ENCODE data around the gene EXOC7. TPM values are rescaled to one million over a fixed set of nuclear protein-coding genes. Genes with fewer than 3 reads are reported as not detected.

The EXOC7 gene
- total RNA-seq, 4 donors from 2014 or later: 69.3 to 107 (median 83.9) TPM

GRCh38 chr17:76120658-76121008 is 17.0 kb upstream of the EXOC7 start:
- H3K27me3 ChIP-seq: peaks cover 11% of the 10 kb centered on the region
- no peak for TF ChIP-seq POLR2AphosphoS5 (IDR thresholded peaks at IDR 0.05)
- no peak for TF ChIP-seq CTCF (IDR thresholded peaks at IDR 0.05)
- TF ChIP-seq POLR2A (IDR thresholded peaks at IDR 0.05): no peak
- TF ChIP-seq EP300 (IDR thresholded peaks at IDR 0.05): no peak
- H3K9me3 ChIP-seq: no peaks in the 10 kb centered on the region
- peaks cover 0 to 12% (median 5%) of the 10 kb centered on the region in 3 donors for H3K4me1 ChIP-seq
- no peaks in the 10 kb centered on the region for H3K36me3 ChIP-seq
- ATAC-seq: no peak
- WGBS, 2 donors (ENCODE audit: low coverage in 1 of 2): 79 to 96% methylated on average over 2 to 4 of the region's 5 CpGs
- no peak overlapping the region for H3K27ac ChIP-seq
- H3K4me3 ChIP-seq: no peak overlapping the region

GRCh38 chr17:76119409-76120371 is 16.1 kb upstream of the EXOC7 start:
- Histone ChIP-seq H3K27ac (no peak overlapping the region), H3K27me3 (peaks cover 8% of the 10 kb centered on the region), H3K36me3 (no peaks in the 10 kb centered on the region), H3K4me3 (no peak overlapping the region), H3K4me1 (peaks cover 0 to 12% (median 5%) of the 10 kb centered on the region in 3 donors), H3K9me3 (no peaks in the 10 kb centered on the region)
- ATAC-seq: no peak
- TF ChIP-seq POLR2A (IDR thresholded peaks at IDR 0.05) (no peak), CTCF (IDR thresholded peaks at IDR 0.05) (no peak), POLR2AphosphoS5 (IDR thresholded peaks at IDR 0.05) (no peak), EP300 (IDR thresholded peaks at IDR 0.05) (no peak)
- 85 to 86% methylated on average over 10 to 11 of the region's 19 CpGs for WGBS, 2 donors (ENCODE audit: low coverage in 1 of 2)

GRCh38 chr17:76115138-76115754 is 11.7 kb upstream of the EXOC7 start:
- WGBS, 2 donors (ENCODE audit: low coverage in 1 of 2): 78 to 83% methylated on average over 3 to 7 of the region's 7 CpGs
- H3K36me3 ChIP-seq: no peaks in the 10 kb centered on the region
- no peak for ATAC-seq
- H3K27me3 ChIP-seq: peaks cover 6% of the 10 kb centered on the region
- no peak overlapping the region for H3K27ac ChIP-seq
- TF ChIP-seq EP300 (IDR thresholded peaks at IDR 0.05): no peak
- TF ChIP-seq POLR2AphosphoS5 (IDR thresholded peaks at IDR 0.05): no peak
- no peak for TF ChIP-seq POLR2A (IDR thresholded peaks at IDR 0.05)
- no peak for TF ChIP-seq CTCF (IDR thresholded peaks at IDR 0.05)
- H3K4me3 ChIP-seq: no peak overlapping the region
- no peaks in the 10 kb centered on the region for H3K4me1 ChIP-seq
- no peaks in the 10 kb centered on the region for H3K9me3 ChIP-seq

GRCh38 chr17:76111956-76112355 is 8.4 kb upstream of the EXOC7 start:
- no peaks in the 10 kb centered on the region for H3K9me3 ChIP-seq
- no peak for TF ChIP-seq CTCF (IDR thresholded peaks at IDR 0.05)
- no peak for TF ChIP-seq POLR2AphosphoS5 (IDR thresholded peaks at IDR 0.05)
- no peak for TF ChIP-seq POLR2A (IDR thresholded peaks at IDR 0.05)
- TF ChIP-seq EP300 (IDR thresholded peaks at IDR 0.05): no peak
- no peak overlapping the region for H3K4me3 ChIP-seq
- no peak overlapping the region for H3K27ac ChIP-seq
- 82 to 91% methylated on average over 2 of the region's 2 CpGs for WGBS, 2 donors (ENCODE audit: low coverage in 1 of 2)
- H3K4me1 ChIP-seq: no peaks in the 10 kb centered on the region
- ATAC-seq: no peak
- H3K36me3 ChIP-seq: no peaks in the 10 kb centered on the region
- H3K27me3 ChIP-seq: peaks cover 4% of the 10 kb centered on the region
